IPS-18c (cell line): ENCODE results near the gene WBP2.
"Not testable (repeated sequence)": the region's sequence is repeated elsewhere in the genome, so short reads cannot be mapped to it uniquely, and the experiment has no call there.

Experiments used
- H3K4me3 ChIP-seq: 2 replicates; pipeline ENCODE4 v1.7.0; 2013; ENCODE audit warnings: low read depth, mild to moderate bottlenecking, low read length, moderate library complexity; ENCODE audit not compliant: insufficient read depth
- H3K9me3 ChIP-seq: one replicate; pipeline ENCODE4 v1.6.1; 2013; ENCODE audit warnings: mild to moderate bottlenecking, low read length, moderate library complexity; ENCODE audit not compliant: control insufficient read depth, insufficient read depth

The WBP2 gene

GRCh38 chr17:75891605-75892555, 36.7 kb upstream of the WBP2 start:
- H3K9me3 ChIP-seq: no peaks in the 10 kb centered on the region

GRCh38 chr17:75891022-75891604, 36.0 kb upstream of the WBP2 start:
- H3K4me3 ChIP-seq: no peak overlapping the region
- H3K9me3 ChIP-seq: no peaks in the 10 kb centered on the region

More at GRCh38 chr17:75891605-75892555, 36.7 kb upstream of the WBP2 start:
- no peak overlapping the region for H3K4me3 ChIP-seq

- H3K4me3 ChIP-seq: no peak overlapping the region
- no peaks in the 10 kb centered on the region for H3K9me3 ChIP-seq
Measured at GRCh38 chr17:75889454-75889853, 34.3 kb upstream of the WBP2 start.

- no peaks in the 10 kb centered on the region for H3K9me3 ChIP-seq
Measured at GRCh38 chr17:75888484-75888883, 33.3 kb upstream of the WBP2 start.

GRCh38 chr17:75885860-75886259, 30.7 kb upstream of the WBP2 start:
- not testable (repeated sequence) for H3K4me3 ChIP-seq, H3K9me3 ChIP-seq

More at GRCh38 chr17:75888484-75888883, 33.3 kb upstream of the WBP2 start:
- H3K4me3 ChIP-seq: no peak overlapping the region

- no peak overlapping the region for H3K4me3 ChIP-seq
- no peaks in the 10 kb centered on the region for H3K9me3 ChIP-seq
Measured at GRCh38 chr17:75885431-75885830, 30.3 kb upstream of the WBP2 start.

- Histone ChIP-seq H3K9me3 (no peaks in the 10 kb centered on the region), H3K4me3 (no peak overlapping the region)
Measured at GRCh38 chr17:75881678-75882454, 26.7 kb upstream of the WBP2 start.

- no peak overlapping the region for H3K4me3 ChIP-seq
- no peaks in the 10 kb centered on the region for H3K9me3 ChIP-seq
Measured at GRCh38 chr17:75880266-75880665, 25.1 kb upstream of the WBP2 start.

- H3K4me3 ChIP-seq: peak within 1 kb of the TSS; percentile 61
- H3K9me3 ChIP-seq: no peaks in the 10 kb centered on the region
Measured at GRCh38 chr17:75878174-75878998, 23.3 kb upstream of the WBP2 start, which contains the start of gene TRIM47. Gene TRIM47, minus strand, starts transcription at chr17:75878581. Its CDS starts 33 bp downstream, at chr17:75878548.

GRCh38 chr17:75877752-75878173, 22.6 kb upstream of the WBP2 start:
- H3K4me3 ChIP-seq: peak overlapping the region; percentile 61
- H3K9me3 ChIP-seq: no peaks in the 10 kb centered on the region

GRCh38 chr17:75876938-75877751, 22.0 kb upstream of the WBP2 start:
- no peaks in the 10 kb centered on the region for H3K9me3 ChIP-seq
- H3K4me3 ChIP-seq: peak overlapping the region; percentile 61

GRCh38 chr17:75876190-75876937, 21.2 kb upstream of the WBP2 start:
- Histone ChIP-seq H3K4me3 (peak overlapping the region; percentile 61; the same call in 1 of the 2 replicates), H3K9me3 (no peaks in the 10 kb centered on the region)

GRCh38 chr17:75875940-75876189, 20.7 kb upstream of the WBP2 start:
- Histone ChIP-seq H3K4me3 (no peak overlapping the region), H3K9me3 (no peaks in the 10 kb centered on the region)

GRCh38 chr17:75875182-75875939, 20.2 kb upstream of the WBP2 start:
- Histone ChIP-seq H3K4me3 (no peak overlapping the region), H3K9me3 (no peaks in the 10 kb centered on the region)
